ENCODE results near the gene RPS6KA5. TPM values are rescaled to one million over a fixed set of nuclear protein-coding genes. Genes with fewer than 3 reads are reported as not detected.

RPS6KA5 gene
- total and polyA plus RNA-seq, 9 of the 15 experiments (the other 6 are each of a cell fraction or from before 2014, with no cell fraction given): 0.88 to 7.7 (median 4.7) TPM

- DNase-seq (ENCODE audit: extremely low read depth in 1 of 4, low spot score in 3 of 4) (no peak), FAIRE-seq (no peak), ATAC-seq (no peak)
- Histone ChIP-seq H3K4me3 (no peak overlapping the region), H3K9me3 (replicated peaks; ENCODE audit: control insufficient read depth, insufficient read depth, low read depth, low read length) (0 out of 2 replicates have a peak, but pooled peaks cover 2% of the 10 kb centered on the region), H3K27ac (ENCODE audit: extremely low read depth, low read depth, low read length) (no peak overlapping the region), H3K36me3 (ENCODE audit: control insufficient read depth, insufficient read depth, low read length) (no peaks in the 10 kb centered on the region), H3K27me3 (ENCODE audit: control insufficient read depth in 2 of 2, insufficient read depth in 2 of 2, low read length in 2 of 2) (no peaks in the 10 kb centered on the region), H3K9me1 (ENCODE audit: control insufficient read depth, insufficient read depth, low read length) (no peaks in the 10 kb centered on the region), H3K9ac (ENCODE audit: insufficient read depth in 1 of 2, low read depth in 2 of 2, low read length in 2 of 2) (no peak overlapping the region), H3K79me2 (ENCODE audit: control insufficient read depth, insufficient read depth, low read length) (no peaks in the 10 kb centered on the region), H4K20me1 (replicated peaks; ENCODE audit: control insufficient read depth, insufficient read depth, low read length) (no peaks in the 10 kb centered on the region), H3K4me1 (replicated peaks in 1 of 2; ENCODE audit: control insufficient read depth in 2 of 2, insufficient read depth in 2 of 2, low read length in 2 of 2) (no peaks in the 10 kb centered on the region), H3K4me2 (ENCODE audit: insufficient read depth, low read length) (no peak overlapping the region), H2AFZ (ENCODE audit: low read depth, low read length) (no peak overlapping the region)
- BruUV-seq (replicated peaks): no TSS peak
- TF ChIP-seq BDP1 (IDR thresholded peaks at IDR 0.05; ENCODE audit: insufficient read depth, insufficient read length): no peak
- no peak for TF ChIP-seq ARID1B (IDR thresholded peaks at IDR 0.05)
- TF ChIP-seq, protein P1, sequence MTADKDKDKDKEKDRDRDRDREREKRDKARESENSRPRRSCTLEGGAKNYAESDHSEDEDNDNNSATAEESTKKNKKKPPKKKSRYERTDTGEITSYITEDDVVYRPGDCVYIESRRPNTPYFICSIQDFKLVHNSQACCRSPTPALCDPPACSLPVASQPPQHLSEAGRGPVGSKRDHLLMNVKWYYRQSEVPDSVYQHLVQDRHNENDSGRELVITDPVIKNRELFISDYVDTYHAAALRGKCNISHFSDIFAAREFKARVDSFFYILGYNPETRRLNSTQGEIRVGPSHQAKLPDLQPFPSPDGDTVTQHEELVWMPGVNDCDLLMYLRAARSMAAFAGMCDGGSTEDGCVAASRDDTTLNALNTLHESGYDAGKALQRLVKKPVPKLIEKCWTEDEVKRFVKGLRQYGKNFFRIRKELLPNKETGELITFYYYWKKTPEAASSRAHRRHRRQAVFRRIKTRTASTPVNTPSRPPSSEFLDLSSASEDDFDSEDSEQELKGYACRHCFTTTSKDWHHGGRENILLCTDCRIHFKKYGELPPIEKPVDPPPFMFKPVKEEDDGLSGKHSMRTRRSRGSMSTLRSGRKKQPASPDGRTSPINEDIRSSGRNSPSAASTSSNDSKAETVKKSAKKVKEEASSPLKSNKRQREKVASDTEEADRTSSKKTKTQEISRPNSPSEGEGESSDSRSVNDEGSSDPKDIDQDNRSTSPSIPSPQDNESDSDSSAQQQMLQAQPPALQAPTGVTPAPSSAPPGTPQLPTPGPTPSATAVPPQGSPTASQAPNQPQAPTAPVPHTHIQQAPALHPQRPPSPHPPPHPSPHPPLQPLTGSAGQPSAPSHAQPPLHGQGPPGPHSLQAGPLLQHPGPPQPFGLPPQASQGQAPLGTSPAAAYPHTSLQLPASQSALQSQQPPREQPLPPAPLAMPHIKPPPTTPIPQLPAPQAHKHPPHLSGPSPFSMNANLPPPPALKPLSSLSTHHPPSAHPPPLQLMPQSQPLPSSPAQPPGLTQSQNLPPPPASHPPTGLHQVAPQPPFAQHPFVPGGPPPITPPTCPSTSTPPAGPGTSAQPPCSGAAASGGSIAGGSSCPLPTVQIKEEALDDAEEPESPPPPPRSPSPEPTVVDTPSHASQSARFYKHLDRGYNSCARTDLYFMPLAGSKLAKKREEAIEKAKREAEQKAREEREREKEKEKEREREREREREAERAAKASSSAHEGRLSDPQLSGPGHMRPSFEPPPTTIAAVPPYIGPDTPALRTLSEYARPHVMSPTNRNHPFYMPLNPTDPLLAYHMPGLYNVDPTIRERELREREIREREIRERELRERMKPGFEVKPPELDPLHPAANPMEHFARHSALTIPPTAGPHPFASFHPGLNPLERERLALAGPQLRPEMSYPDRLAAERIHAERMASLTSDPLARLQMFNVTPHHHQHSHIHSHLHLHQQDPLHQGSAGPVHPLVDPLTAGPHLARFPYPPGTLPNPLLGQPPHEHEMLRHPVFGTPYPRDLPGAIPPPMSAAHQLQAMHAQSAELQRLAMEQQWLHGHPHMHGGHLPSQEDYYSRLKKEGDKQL (CRISPR knock-in tag; IDR thresholded peaks at IDR 0.05; ENCODE audit: borderline replicate concordance): no peak
- no peak for TF ChIP-seq ZNF174 (CRISPR knock-in tag; IDR thresholded peaks at IDR 0.05)
- TF ChIP-seq ZNF253 (CRISPR knock-in tag; conservative IDR thresholded peaks at IDR 0.05): no peak
- no peak for TF ChIP-seq TCF3 (CRISPR knock-in tag; IDR thresholded peaks at IDR 0.05)
- TF ChIP-seq ZNF133 (CRISPR knock-in tag; IDR thresholded peaks at IDR 0.05): no peak
- TF ChIP-seq, protein P2, sequence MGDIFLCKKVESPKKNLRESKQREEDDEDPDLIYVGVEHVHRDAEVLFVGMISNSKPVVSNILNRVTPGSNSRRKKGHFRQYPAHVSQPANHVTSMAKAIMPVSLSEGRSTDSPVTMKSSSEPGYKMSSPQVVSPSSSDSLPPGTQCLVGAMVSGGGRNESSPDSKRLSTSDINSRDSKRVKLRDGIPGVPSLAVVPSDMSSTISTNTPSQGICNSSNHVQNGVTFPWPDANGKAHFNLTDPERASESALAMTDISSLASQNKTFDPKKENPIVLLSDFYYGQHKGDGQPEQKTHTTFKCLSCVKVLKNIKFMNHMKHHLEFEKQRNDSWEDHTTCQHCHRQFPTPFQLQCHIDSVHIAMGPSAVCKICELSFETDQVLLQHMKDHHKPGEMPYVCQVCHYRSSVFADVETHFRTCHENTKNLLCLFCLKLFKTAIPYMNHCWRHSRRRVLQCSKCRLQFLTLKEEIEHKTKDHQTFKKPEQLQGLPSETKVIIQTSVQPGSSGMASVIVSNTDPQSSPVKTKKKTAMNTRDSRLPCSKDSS (IDR thresholded peaks at IDR 0.05; ENCODE audit: low read depth, partially characterized antibody): no peak
- no peak for TF ChIP-seq ZFPM2 (CRISPR knock-in tag; IDR thresholded peaks at IDR 0.05)
- no peak for TF ChIP-seq SLC30A9 (CRISPR knock-in tag; IDR thresholded peaks at IDR 0.05)
- TF ChIP-seq MCM3 (IDR thresholded peaks at IDR 0.05): no peak
- no peak for TF ChIP-seq E2F6 (IDR thresholded peaks at IDR 0.05; ENCODE audit: borderline replicate concordance in 1 of 2, extremely low read depth in 1 of 2, insufficient read depth in 1 of 2, insufficient read length in 1 of 2, low read depth in 1 of 2, low read length in 1 of 2, poor library complexity in 1 of 2, severe bottlenecking in 1 of 2)
- TF ChIP-seq KLF16 (IDR thresholded peaks at IDR 0.05): no peak
- TF ChIP-seq MEIS2 (IDR thresholded peaks at IDR 0.05; ENCODE audit: partially characterized antibody): no peak
- no peak for TF ChIP-seq GATA2 (CRISPR knock-in tag; IDR thresholded peaks at IDR 0.05)
- WGBS (ENCODE audit: insufficient coverage, low coverage, missing lambda C conversion rate): 39% methylated on average over 2 of the region's 2 CpGs
- CTCF ChIA-PET (ENCODE audit: low intra/inter-chr PET ratio): no interaction called here
- POLR2A ChIA-PET: no interaction called here
- in situ Hi-C loops (cut with MboI) (no loop called here), intact Hi-C loops (cut with micrococcal nuclease) (no loop called here)
Measured at GRCh38 chr14:90883782-90884181, 176.7 kb downstream of the RPS6KA5 start.
